OCI-LY1 (cell line): ENCODE results near the gene AREL1.
A peak's percentile ranks its signal among the peaks of the same experiment; 100 is the strongest.

ENCODE experiments used
- H2AFZ ChIP-seq: fragments of 200-600 bp; sonication (generic), shearing (Covaris generic); 2 replicates; pipeline ENCODE4 v1.6.0; 2014; ENCODE audit warnings: antibody characterized with exemption, mild to moderate bottlenecking, low read length
- H3F3A ChIP-seq: fragments of 200-600 bp; sonication (generic), shearing (Covaris generic); 2 replicates; pipeline ENCODE4 v1.6.0; 2014; ENCODE audit warnings: mild to moderate bottlenecking, antibody characterized with exemption, low read length, moderate library complexity; ENCODE audit not compliant: insufficient read depth
- H3K27ac ChIP-seq: fragments of 200-600 bp; sonication (generic); 2 replicates; pipeline ENCODE4 v1.5.1; 2014; ENCODE audit warnings: low read length, mixed run types, mild to moderate bottlenecking, low read depth; ENCODE audit not compliant: poor library complexity, severe bottlenecking
- H3K27me3 ChIP-seq: fragments of 200-600 bp; sonication (generic); 2 replicates; pipeline ENCODE4 v1.6.0; 2014; ENCODE audit warnings: antibody characterized with exemption, mild to moderate bottlenecking, low read length, moderate library complexity; ENCODE audit not compliant: insufficient read depth
- H3K36me3 ChIP-seq: fragments of 200-600 bp; sonication (generic); 2 replicates; pipeline ENCODE4 v1.6.1; 2014; ENCODE audit warnings: mild to moderate bottlenecking, antibody characterized with exemption, low read length, moderate library complexity, mixed read lengths; ENCODE audit not compliant: insufficient read depth
- H3K4me1 ChIP-seq: fragments of 200-600 bp; sonication (generic); 2 replicates; pipeline ENCODE4 v1.5.1; 2014; ENCODE audit warnings: mild to moderate bottlenecking, low read length, moderate library complexity; ENCODE audit not compliant: insufficient read depth, severe bottlenecking
- H3K4me2 ChIP-seq: fragments of 200-600 bp; sonication (generic), shearing (Covaris generic); 2 replicates; pipeline ENCODE4 v1.6.1; 2014; ENCODE audit warnings: low read length
- H3K4me3 ChIP-seq: fragments of 200-600 bp; sonication (generic); 2 replicates; pipeline ENCODE4 v1.5.1; 2014; ENCODE audit warnings: low read length, low read depth, mild to moderate bottlenecking, mixed read lengths; ENCODE audit not compliant: poor library complexity, severe bottlenecking
- H3K79me2 ChIP-seq: fragments of 200-600 bp; shearing (Covaris generic); 2 replicates; pipeline ENCODE4 v1.6.1; 2016; ENCODE audit warnings: mixed run types, low read length, mixed read lengths; ENCODE audit not compliant: insufficient read depth
- H3K9ac ChIP-seq: fragments of 200-600 bp; sonication (generic), shearing (Covaris generic); 2 replicates; pipeline ENCODE4 v1.6.1; 2014; ENCODE audit warnings: mild to moderate bottlenecking, low read length, mixed read lengths
- H3K9me2 ChIP-seq: fragments of 200-600 bp; sonication (generic), shearing (Covaris generic); 2 replicates; pipeline ENCODE4 v1.6.1; 2014; ENCODE audit warnings: low read depth, mild to moderate bottlenecking, low read length, mixed read lengths
- H3K9me3 ChIP-seq: fragments of 200-600 bp; shearing (Covaris generic); 2 replicates; pipeline ENCODE4 v1.6.1; 2014; ENCODE audit warnings: low read length, mixed read lengths
- H4K20me1 ChIP-seq: fragments of 200-600 bp; sonication (generic), shearing (Covaris generic); 2 replicates; pipeline ENCODE4 v1.6.0; 2016; ENCODE audit warnings: mild to moderate bottlenecking, low read length; ENCODE audit not compliant: insufficient read depth
- EZH2 ChIP-seq: fragments of 200-600 bp; sonication (generic), shearing (Covaris generic); IDR thresholded peaks from 2 replicates; pipeline ENCODE4 v1.8.0; 2017; ENCODE audit warnings: borderline replicate concordance, mixed run types, mild to moderate bottlenecking, antibody characterized with exemption, low read length, moderate library complexity, mixed read lengths
- TF ChIP-seq, protein P1 (sequence below): fragments of 200-600 bp; sonication (generic), shearing (Covaris generic); IDR thresholded peaks from 2 replicates; pipeline ENCODE4 v1.5.1; 2017; ENCODE audit warnings: mild to moderate bottlenecking, antibody characterized with exemption, low read length, moderate library complexity, mixed read lengths

Gene AREL1

GRCh38 chr14:74720526-74720925 lies 7.6 kb upstream of the AREL1 start:
- peaks cover 53% of the 10 kb centered on the region for H3K36me3 ChIP-seq
- H3K27me3 ChIP-seq, result no peaks in the 10 kb centered on the region
- no peak overlapping the region for H3K27ac ChIP-seq
- no peak overlapping the region for H3K4me3 ChIP-seq
- H3K9ac ChIP-seq, result no peak overlapping the region
- no peaks in the 10 kb centered on the region for H4K20me1 ChIP-seq
- H2AFZ ChIP-seq, result no peak overlapping the region
- H3K9me3 ChIP-seq, result no peaks in the 10 kb centered on the region
- H3K4me2 ChIP-seq, result no peak overlapping the region
- H3K9me2 ChIP-seq, result no peaks in the 10 kb centered on the region
- no peaks in the 10 kb centered on the region for H3F3A ChIP-seq
- no peaks in the 10 kb centered on the region for H3K79me2 ChIP-seq
- no peak for TF ChIP-seq EZH2
- TF ChIP-seq, protein P1, sequence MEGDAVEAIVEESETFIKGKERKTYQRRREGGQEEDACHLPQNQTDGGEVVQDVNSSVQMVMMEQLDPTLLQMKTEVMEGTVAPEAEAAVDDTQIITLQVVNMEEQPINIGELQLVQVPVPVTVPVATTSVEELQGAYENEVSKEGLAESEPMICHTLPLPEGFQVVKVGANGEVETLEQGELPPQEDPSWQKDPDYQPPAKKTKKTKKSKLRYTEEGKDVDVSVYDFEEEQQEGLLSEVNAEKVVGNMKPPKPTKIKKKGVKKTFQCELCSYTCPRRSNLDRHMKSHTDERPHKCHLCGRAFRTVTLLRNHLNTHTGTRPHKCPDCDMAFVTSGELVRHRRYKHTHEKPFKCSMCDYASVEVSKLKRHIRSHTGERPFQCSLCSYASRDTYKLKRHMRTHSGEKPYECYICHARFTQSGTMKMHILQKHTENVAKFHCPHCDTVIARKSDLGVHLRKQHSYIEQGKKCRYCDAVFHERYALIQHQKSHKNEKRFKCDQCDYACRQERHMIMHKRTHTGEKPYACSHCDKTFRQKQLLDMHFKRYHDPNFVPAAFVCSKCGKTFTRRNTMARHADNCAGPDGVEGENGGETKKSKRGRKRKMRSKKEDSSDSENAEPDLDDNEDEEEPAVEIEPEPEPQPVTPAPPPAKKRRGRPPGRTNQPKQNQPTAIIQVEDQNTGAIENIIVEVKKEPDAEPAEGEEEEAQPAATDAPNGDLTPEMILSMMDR, result no peak
- no peaks in the 10 kb centered on the region for H3K4me1 ChIP-seq

GRCh38 chr14:74713395-74713735 lies 485 bp upstream of the AREL1 start:
- Histone ChIP-seq H2AFZ (no peak overlapping the region), H3K4me2 (peak overlapping the region; percentile 92), H3F3A (no peaks in the 10 kb centered on the region), H3K4me1 (peaks cover 26% of the 10 kb centered on the region), H3K9me3 (no peaks in the 10 kb centered on the region), H3K9ac (peak overlapping the region; percentile 76), H3K27me3 (no peaks in the 10 kb centered on the region), H3K27ac (no peak overlapping the region), H3K9me2 (no peaks in the 10 kb centered on the region), H3K79me2 (peaks cover 48% of the 10 kb centered on the region), H3K36me3 (peaks cover 30% of the 10 kb centered on the region; the same call in 1 of the 2 replicates), H4K20me1 (no peaks in the 10 kb centered on the region), H3K4me3 (peak overlapping the region; percentile 93)
- no peak for TF ChIP-seq EZH2
- TF ChIP-seq, protein P1, result no peak

- Histone ChIP-seq H3K4me2 (peak overlapping the region; percentile 92; the same call in 1 of the 2 replicates), H4K20me1 (no peaks in the 10 kb centered on the region), H3K27me3 (no peaks in the 10 kb centered on the region), H3K4me1 (peaks cover 26% of the 10 kb centered on the region), H3F3A (no peaks in the 10 kb centered on the region), H3K36me3 (peaks cover 15% of the 10 kb centered on the region; the same call in 1 of the 2 replicates), H3K9me3 (no peaks in the 10 kb centered on the region), H3K4me3 (peak overlapping the region; percentile 93), H3K9me2 (no peaks in the 10 kb centered on the region), H3K79me2 (peaks cover 57% of the 10 kb centered on the region), H3K9ac (no peak overlapping the region), H3K27ac (no peak overlapping the region), H2AFZ (no peak overlapping the region)
- TF ChIP-seq, protein P1, result no peak
- TF ChIP-seq EZH2, result no peak
These were observed 1.2 kb downstream of the AREL1 start for GRCh38 chr14:74711651-74712050.
